ENCODE data around the gene LNPEP.

The LNPEP gene

GRCh38 chr5:96935559-96936430 lies at the start of gene LNPEP:
LNPEP (plus strand) TSS chr5:96936080; CDS start chr5:96936156, 76 bp downstream.
- DNase-seq, result peak; percentile 96

DNA sequence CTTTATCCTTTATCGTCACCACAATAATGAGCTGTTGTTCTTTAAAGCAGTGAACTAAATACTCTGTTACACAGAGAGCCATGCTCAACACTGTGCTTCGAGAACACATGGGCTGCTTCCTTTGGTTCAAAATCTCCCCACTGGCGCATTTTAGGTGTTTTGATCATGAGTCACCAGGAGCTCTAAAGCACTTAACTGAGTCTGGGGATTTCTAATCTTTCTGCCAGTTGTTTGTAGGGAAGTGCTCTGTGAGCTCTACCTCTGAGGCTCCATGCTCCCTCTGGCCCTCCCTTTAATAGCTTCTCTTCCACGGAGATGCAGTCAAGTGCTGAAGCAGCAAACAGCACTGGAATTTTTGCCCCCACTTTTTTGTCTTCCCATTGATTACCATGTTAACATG lies 42.5 kb upstream of the LNPEP start:
- DNase-seq, result no peak

DNA sequence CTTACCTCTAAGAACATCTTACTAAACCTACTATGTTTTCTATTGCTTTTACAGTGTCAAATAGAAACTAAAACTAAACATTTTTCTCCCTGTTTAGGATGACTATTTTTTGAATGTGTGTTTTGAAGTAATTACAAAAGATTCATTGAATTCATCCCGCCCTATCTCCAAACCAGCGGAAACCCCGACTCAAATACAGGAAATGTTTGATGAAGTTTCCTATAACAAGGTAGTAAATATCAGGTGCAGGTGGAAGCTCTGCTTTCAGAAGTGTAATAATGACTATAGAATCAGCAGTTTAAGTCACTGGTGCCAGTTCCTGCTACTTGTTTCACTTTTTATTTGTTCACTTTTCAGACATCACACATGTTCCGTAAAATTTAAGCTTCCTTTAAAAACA lies 39.6 kb upstream of the LNPEP start:
- peak; percentile 72 for DNase-seq

- DNase-seq, result peak; percentile 34
Observed at GRCh38 chr5:96896806-96897205, 39.1 kb upstream of the LNPEP start.

GRCh38 chr5:96901384-96901783 lies 34.5 kb upstream of the LNPEP start:
- DNase-seq, result no peak

GRCh38 chr5:96901841-96902240 lies 34.0 kb upstream of the LNPEP start:
- DNase-seq, result no peak

- no peak for DNase-seq
Observed at GRCh38 chr5:96902876-96903275, 33.0 kb upstream of the LNPEP start.

- no peak for DNase-seq
Observed at GRCh38 chr5:96903300-96903699, 32.6 kb upstream of the LNPEP start.

DNA sequence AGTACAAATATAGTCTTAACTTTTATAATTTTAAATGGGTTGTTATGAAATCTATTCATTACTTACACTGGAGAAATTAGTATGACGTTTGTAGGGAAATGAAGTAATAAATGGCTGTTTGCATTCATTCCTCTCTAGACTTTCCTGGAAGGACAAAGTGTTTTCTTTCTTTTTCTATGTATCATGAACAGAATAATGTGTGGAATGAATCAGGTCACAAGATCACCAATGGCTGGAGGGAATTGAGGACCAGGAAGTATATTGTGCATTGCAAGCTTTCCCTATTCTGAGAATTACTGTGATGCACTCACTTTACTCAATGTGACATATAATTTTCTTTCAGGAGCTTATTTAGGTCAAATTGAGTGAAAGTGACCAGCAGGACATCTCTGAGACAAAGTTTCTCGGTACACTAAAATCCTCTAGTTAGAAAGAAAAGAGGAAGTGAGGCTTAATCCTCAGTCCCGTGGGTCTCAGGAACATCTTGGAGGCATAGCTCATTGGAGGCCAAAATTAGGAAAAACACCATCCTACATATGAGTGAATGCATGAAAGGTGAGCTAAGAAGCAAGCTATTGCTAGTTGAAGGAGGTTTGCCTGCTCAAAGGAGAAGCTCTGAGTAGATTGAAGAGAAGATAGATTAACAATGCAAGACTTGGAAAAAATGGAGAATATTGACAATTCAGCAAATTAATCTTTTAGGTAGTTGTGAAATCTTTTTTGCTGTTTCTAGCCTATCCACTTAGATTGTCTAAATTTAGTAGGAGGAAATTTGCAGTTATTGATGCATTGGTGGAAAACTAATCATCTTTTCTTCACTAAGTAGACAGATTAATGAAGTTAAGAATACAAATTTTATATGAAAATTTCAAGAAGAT lies 31.6 kb upstream of the LNPEP start:
- DNase-seq, result no peak

DNA sequence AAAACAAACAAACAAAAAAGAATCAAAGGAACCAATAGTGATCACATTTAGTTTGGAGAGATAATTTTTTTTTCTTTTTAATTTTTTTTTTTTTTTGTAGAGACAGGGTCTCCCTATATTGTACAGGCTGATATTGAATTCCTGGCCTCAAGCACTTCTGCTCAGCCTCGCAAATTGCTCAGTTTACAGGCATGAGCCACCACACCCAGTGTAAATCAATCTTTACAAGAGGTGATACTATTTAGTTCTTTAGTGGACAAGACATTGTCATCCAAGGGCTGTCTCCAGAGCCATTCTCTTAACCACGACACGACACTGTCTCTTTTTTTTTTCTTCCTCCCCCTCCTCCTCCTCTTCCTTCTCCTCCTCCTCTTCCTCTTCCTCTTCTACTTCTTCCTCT lies 30.0 kb upstream of the LNPEP start:
- no peak for DNase-seq

GRCh38 chr5:96909003-96909402 lies 26.9 kb upstream of the LNPEP start:
- no peak for DNase-seq

DNA sequence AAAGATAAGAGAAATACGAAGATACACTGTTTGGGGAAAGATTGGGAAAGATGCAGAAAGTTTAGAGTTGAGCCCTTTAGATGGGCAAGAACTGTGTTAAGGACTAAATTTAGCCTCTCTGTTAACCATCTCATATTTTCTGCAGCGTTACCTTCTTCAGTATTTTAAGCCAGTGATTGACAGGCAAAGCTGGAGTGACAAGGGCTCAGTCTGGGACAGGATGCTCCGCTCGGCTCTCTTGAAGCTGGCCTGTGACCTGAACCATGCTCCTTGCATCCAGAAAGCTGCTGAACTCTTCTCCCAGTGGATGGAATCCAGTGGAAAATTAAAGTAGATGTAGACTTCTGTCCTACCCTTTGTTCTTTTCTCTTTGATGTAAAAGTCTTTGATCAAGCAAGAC lies 26.4 kb upstream of the LNPEP start:
- no peak for DNase-seq

DNA sequence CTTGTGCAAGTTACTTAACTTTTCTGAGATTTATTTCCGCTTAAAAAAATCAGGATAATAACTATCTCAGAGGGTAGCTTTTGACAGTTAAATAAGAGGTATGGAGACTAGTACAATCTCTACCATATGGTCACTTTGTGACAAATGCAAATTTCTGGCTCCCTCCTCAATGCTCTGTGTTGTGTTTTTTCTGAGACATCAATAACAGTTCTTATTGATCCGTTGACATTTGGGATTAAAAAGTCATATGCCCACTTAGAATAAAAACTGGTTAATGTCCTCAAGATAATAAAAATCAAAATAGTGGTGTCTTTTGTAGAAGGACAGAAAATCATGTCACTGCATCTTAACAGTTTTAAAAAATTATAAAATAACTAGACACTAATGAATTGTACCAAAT lies 24.7 kb upstream of the LNPEP start:
- no peak for DNase-seq

- no peak for DNase-seq
Observed at GRCh38 chr5:96913233-96913632, 22.6 kb upstream of the LNPEP start.

- DNase-seq, result no peak
Observed at GRCh38 chr5:96919754-96920197, 16.1 kb upstream of the LNPEP start.

GRCh38 chr5:96920744-96921355 lies 15.0 kb upstream of the LNPEP start:
- DNase-seq, result no peak

- DNase-seq, result no peak
Observed at GRCh38 chr5:96922499-96923244, 13.2 kb upstream of the LNPEP start.

- DNase-seq, result peak; percentile 14
Observed at GRCh38 chr5:96924016-96924443, 11.8 kb upstream of the LNPEP start.

DNA sequence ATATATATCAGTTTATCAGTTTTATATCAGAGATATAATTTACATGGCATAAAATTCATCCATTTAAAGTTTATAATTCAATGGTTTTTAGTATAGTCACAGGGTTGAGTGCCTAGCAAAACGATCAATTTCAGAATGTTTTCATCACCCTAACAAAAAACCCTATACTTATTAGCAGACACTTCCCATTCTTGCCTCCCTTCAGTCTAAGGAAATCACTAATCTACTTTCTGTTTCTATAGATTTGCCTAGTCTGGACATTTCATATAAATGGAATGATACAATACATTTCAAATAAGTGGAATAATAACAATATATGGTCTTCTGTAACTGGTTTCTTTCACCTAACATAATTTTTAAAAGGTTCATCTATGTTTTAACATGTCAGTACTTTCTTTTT lies 9.6 kb upstream of the LNPEP start:
- DNase-seq, result no peak

DNA sequence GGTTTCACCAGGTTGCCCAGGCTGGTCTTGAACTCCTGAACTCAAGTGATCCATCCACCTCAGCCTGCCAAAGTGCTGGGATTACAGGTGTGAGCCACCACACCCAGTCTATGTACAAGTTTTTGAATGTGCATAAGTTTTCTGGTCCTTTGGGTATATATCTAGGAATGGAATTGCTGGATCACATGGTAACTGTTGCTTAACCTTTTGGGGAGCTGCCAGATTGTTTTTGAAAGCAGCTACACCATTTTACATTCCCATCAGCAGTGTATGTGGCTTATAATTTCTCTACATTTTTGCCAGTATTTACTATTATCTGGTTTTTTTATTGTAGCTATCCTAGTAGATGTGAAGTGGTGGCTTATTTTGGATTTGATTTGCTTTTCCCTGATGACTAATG lies 8.9 kb upstream of the LNPEP start:
- DNase-seq, result no peak

- no peak for DNase-seq
Observed at GRCh38 chr5:96928931-96929708, 6.8 kb upstream of the LNPEP start.

DNA sequence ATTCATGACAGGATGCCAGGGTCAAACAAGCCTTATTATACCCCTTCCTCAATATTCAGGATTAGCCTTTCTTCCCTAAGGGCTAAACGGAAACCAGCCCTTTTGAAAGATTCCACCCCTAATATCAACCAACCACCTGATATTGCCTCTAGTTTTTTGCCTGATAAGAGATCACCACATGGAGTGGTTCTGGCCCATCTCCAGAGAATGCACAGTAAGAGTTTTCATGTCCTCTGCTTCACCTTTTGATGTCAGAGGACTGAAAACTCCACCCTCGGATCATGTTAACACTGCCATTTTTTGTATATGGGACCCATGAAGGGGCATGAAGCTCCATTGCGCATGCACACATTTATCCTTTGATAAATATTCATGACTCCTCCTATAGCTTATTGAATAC lies 5.8 kb upstream of the LNPEP start:
- DNase-seq, result no peak

Measured in CD4-positive, alpha-beta T cell treated with Interleukin-17A for 1 hour (primary cell).